Upper lobe of left lung (tissue), 6 donors: ENCODE measurements around the gene TECTA. TPM values are rescaled to one million over a fixed set of nuclear protein-coding genes. Genes with fewer than 3 reads are reported as not detected.

Source experiments
- ATAC-seq, 2 donors: fragments of 200-7000 bp; cut with Tn5 transposase; one replicate each; pipeline ENCODE4 v1.9.1; 2022; ENCODE audit warnings: mild to moderate bottlenecking in 2 of 2, moderate library complexity in 2 of 2; ENCODE audit not compliant: low FRiP score in 2 of 2
- DNase-seq, 2 donors: peaks; one replicate each; pipeline ENCODE4 v3.0.0-alpha.2; 2019 to 2020
- H3K27ac ChIP-seq, 4 donors: fragments of 200-600 bp; sonication (generic); one replicate each; pipeline ENCODE4 v1.5.1; 2016 to 2019
- H3K27me3 ChIP-seq, 4 donors: fragments of 200-600 bp; sonication (generic); one replicate each; pipeline ENCODE4 v1.5.1; 2017 to 2019
- H3K36me3 ChIP-seq, 4 donors: fragments of 200-600 bp; sonication (generic); one replicate each; pipeline ENCODE4 v1.5.1; 2016 to 2019
- H3K4me1 ChIP-seq, 4 donors: fragments of 200-600 bp; sonication (generic); one replicate each; pipeline ENCODE4 v1.5.1; 2018 to 2019
- H3K4me3 ChIP-seq, 4 donors: fragments of 200-600 bp; sonication (generic); one replicate each; pipeline ENCODE4 v1.5.1; 2017 to 2019; ENCODE audit warnings: mild to moderate bottlenecking in 2 of 4, moderate library complexity in 1 of 4
- H3K9me3 ChIP-seq, 4 donors: fragments of 200-600 bp; sonication (generic); one replicate each; pipeline ENCODE4 v1.5.1; 2018 to 2019
- CTCF ChIP-seq, 6 experiments: fragments of 450-650 bp in 4 of 6; fragments of 200-600 bp in 2 of 6; sonication (generic) in 2 of 6; IDR thresholded peaks; one replicate each; pipeline ENCODE4 v1.5.1; 2016 to 2019; ENCODE audit warnings: antibody characterized with exemption in 6 of 6
- EP300 ChIP-seq, 4 donors: sonication (generic); formaldehyde crosslinking; IDR thresholded peaks; one replicate each; pipeline ENCODE4 v1.5.1; 2017; ENCODE audit warnings: antibody characterized with exemption in 4 of 4, control low read depth in 2 of 4
- POLR2A ChIP-seq, 4 donors: fragments of 450-650 bp; IDR thresholded peaks; one replicate each; pipeline ENCODE4 v1.5.1; 2016 to 2017; ENCODE audit warnings: antibody characterized with exemption in 4 of 4, mild to moderate bottlenecking in 2 of 4
- POLR2AphosphoS5 ChIP-seq, 2 donors: sonication (generic); formaldehyde crosslinking; IDR thresholded peaks; one replicate each; pipeline ENCODE4 v1.5.1; 2017; ENCODE audit warnings: antibody characterized with exemption in 2 of 2
- whole genome bisulfite sequencing, 2 donors: methylation state at CpG; one replicate each; pipeline ENCODE4 v1.1.5; 2017 to 2018; 5-methylcytosine and 5-hydroxymethylcytosine counted together
- total RNA-seq, 6 donors: library from RNA; depleted of rRNA in 4 of 6; stranded (reverse); fragments of >200 nt in 4 of 6; gene quantifications; one replicate each; pipeline versions ENCODE4 v1.1.0 to v1.2.1, GENCODE V29; 2016 to 2021
- donor health status: DM: no; HTN: no; CAD: no; lungs with moderate emphysema.
- donor health status: DM: no; HTN: yes; CAD: no; lungs with severe emphysema.

The TECTA gene
- total RNA-seq, 6 donors from 2014 or later: 0.89 to 4.7 (median 1.8) TPM

GRCh38 chr11:121081321-121081720 is 19.7 kb upstream of the TECTA start:
- DNase-seq: no peak
- Histone ChIP-seq H3K27me3 (no peaks in the 10 kb centered on the region), H3K9me3 (no peaks in the 10 kb centered on the region), H3K27ac (no peak overlapping the region), H3K4me3 (no peak overlapping the region), H3K4me1 (no peaks in the 10 kb centered on the region), H3K36me3 (peaks cover 0 to 19% (median 0%) of the 10 kb centered on the region in 4 donors)
- no peak for ATAC-seq
- 93 to 98% methylated on average over 3 of the region's 3 CpGs for WGBS, 2 donors
- TF ChIP-seq EP300 (IDR thresholded peaks at IDR 0.05) (no peak), POLR2AphosphoS5 (IDR thresholded peaks at IDR 0.05) (no peak), POLR2A (IDR thresholded peaks at IDR 0.05) (no peak), CTCF (IDR thresholded peaks at IDR 0.05) (no peak)

GRCh38 chr11:121082219-121082618 is 18.8 kb upstream of the TECTA start:
- ATAC-seq (no peak), DNase-seq (no peak)
- Histone ChIP-seq H3K27me3 (no peaks in the 10 kb centered on the region), H3K9me3 (no peaks in the 10 kb centered on the region), H3K4me3 (no peak overlapping the region), H3K4me1 (no peaks in the 10 kb centered on the region), H3K27ac (no peak overlapping the region), H3K36me3 (peaks cover 4 to 26% (median 5%) of the 10 kb centered on the region in 4 donors)
- 88 to 100% methylated on average over 1 of the region's 1 CpG for WGBS, 2 donors
- TF ChIP-seq POLR2AphosphoS5 (IDR thresholded peaks at IDR 0.05): no peak
- no peak for TF ChIP-seq CTCF (IDR thresholded peaks at IDR 0.05)
- no peak for TF ChIP-seq POLR2A (IDR thresholded peaks at IDR 0.05)
- TF ChIP-seq EP300 (IDR thresholded peaks at IDR 0.05): no peak

GRCh38 chr11:121082670-121083069 is 18.4 kb upstream of the TECTA start:
- H3K27ac ChIP-seq: no peak overlapping the region
- H3K9me3 ChIP-seq: no peaks in the 10 kb centered on the region
- DNase-seq (no peak), ATAC-seq (no peak)
- H3K4me3 ChIP-seq: no peak overlapping the region
- H3K4me1 ChIP-seq: no peaks in the 10 kb centered on the region
- TF ChIP-seq POLR2AphosphoS5 (IDR thresholded peaks at IDR 0.05): no peak
- no peak for TF ChIP-seq EP300 (IDR thresholded peaks at IDR 0.05)
- no peak for TF ChIP-seq POLR2A (IDR thresholded peaks at IDR 0.05)
- no peak for TF ChIP-seq CTCF (IDR thresholded peaks at IDR 0.05)
- peaks cover 4 to 31% (median 7%) of the 10 kb centered on the region in 4 donors for H3K36me3 ChIP-seq
- 100% methylated on average over 1 of the region's 1 CpG for WGBS, 2 donors
- H3K27me3 ChIP-seq: no peaks in the 10 kb centered on the region

- Histone ChIP-seq H3K4me1 (no peaks in the 10 kb centered on the region), H3K4me3 (no peak overlapping the region), H3K36me3 (peaks cover 4 to 19% (median 7%) of the 10 kb centered on the region in 4 donors), H3K27ac (no peak overlapping the region), H3K9me3 (no peaks in the 10 kb centered on the region), H3K27me3 (no peaks in the 10 kb centered on the region)
- no peak for TF ChIP-seq POLR2AphosphoS5 (IDR thresholded peaks at IDR 0.05)
- TF ChIP-seq CTCF (IDR thresholded peaks at IDR 0.05): no peak
- TF ChIP-seq EP300 (IDR thresholded peaks at IDR 0.05): no peak
- TF ChIP-seq POLR2A (IDR thresholded peaks at IDR 0.05): no peak
- 81 to 91% methylated on average over 4 of the region's 4 CpGs for WGBS, 2 donors
- ATAC-seq (no peak), DNase-seq (no peak)
Measured at GRCh38 chr11:121086866-121087265, 14.2 kb upstream of the TECTA start.

DNA sequence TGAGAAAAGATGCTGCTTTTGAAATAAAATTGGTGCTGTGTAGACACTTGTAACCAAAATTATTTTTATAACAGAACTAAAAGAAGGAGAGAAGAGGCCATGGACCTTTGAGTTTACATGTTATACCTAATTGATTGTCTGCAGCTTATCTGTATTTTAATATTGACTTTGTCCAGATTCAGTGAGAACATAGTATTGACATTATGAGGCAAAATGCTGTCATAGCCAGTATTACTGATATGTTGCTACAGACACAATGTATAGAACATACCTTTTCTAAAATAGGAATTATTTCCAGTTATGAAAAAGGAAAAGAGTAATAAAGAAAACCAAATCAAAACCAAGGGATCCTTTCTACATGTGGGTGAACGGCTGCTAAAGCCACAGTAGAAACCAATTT is 11.5 kb upstream of the TECTA start:
- H3K36me3 ChIP-seq: peaks cover 4 to 19% (median 7%) of the 10 kb centered on the region in 4 donors
- H3K4me1 ChIP-seq: no peaks in the 10 kb centered on the region
- no peak overlapping the region for H3K4me3 ChIP-seq
- 92 to 95% methylated on average over 1 of the region's 1 CpG for WGBS, 2 donors
- ATAC-seq: no peak
- H3K9me3 ChIP-seq: no peaks in the 10 kb centered on the region
- TF ChIP-seq EP300 (IDR thresholded peaks at IDR 0.05): no peak
- no peak for TF ChIP-seq CTCF (IDR thresholded peaks at IDR 0.05)
- no peak for TF ChIP-seq POLR2AphosphoS5 (IDR thresholded peaks at IDR 0.05)
- no peak for TF ChIP-seq POLR2A (IDR thresholded peaks at IDR 0.05)
- H3K27me3 ChIP-seq: no peaks in the 10 kb centered on the region
- no peak overlapping the region for H3K27ac ChIP-seq
- DNase-seq: no peak
